K562 (cell line): ENCODE measurements around the gene AHSA1.

ENCODE experiments used
- CHD2 ChIP-seq: IDR thresholded peaks from 2 replicates; pipeline ENCODE4 v1.6.1; 2011; ENCODE audit warnings: low read depth, low read length
- CREB1 ChIP-seq, 2 experiments: sonication (generic) in 1 of 2; formaldehyde crosslinking in 1 of 2; IDR thresholded peaks; 2 replicates each; pipeline versions ENCODE4 v1.6.1 to v1.8.0; 2012 to 2022; ENCODE audit warnings: inconsistent platforms in 1 of 2, mild to moderate bottlenecking in 1 of 2, missing genetic modification reagents in 1 of 2, moderate library complexity in 1 of 2
- POLR2AphosphoS5 ChIP-seq: IDR thresholded peaks from 2 replicates; pipeline ENCODE4 v1.6.1; 2011; ENCODE audit warnings: mild to moderate bottlenecking, low read depth, low read length, moderate library complexity; ENCODE audit not compliant: control insufficient read depth, insufficient read depth
- RAD21 ChIP-seq, 2 experiments: fragments of 250-450 bp in 1 of 2; fragments of 450-650 bp in 1 of 2; sonication (Bioruptor Pico) in 1 of 2; formaldehyde crosslinking in 1 of 2; IDR thresholded peaks in 1 of 2; conservative IDR thresholded peaks in 1 of 2; 2 replicates each; pipeline versions ENCODE4 v1.4.0 to v1.8.0; 2020 to 2022; ENCODE audit warnings: mild to moderate bottlenecking in 2 of 2, moderate library complexity in 1 of 2
- SRF ChIP-seq, 2 experiments: fragments of 250-450, 450-650 bp in 1 of 2; sonication (Bioruptor Pico) in 1 of 2; sonication (generic) in 1 of 2; formaldehyde crosslinking; IDR thresholded peaks; 2 replicates each; pipeline versions ENCODE4 v1.5.0 to v1.5.1; 2020 to 2022; ENCODE audit warnings: mild to moderate bottlenecking in 1 of 2, missing genetic modification reagents in 1 of 2

GRCh38 chr14:77457522-77458248 is at the start of gene AHSA1, which contains the start of gene VIPAS39:
- TF ChIP-seq CREB1 (IDR thresholded peaks at IDR 0.05) (peak; percentile 91), CREB1 (CRISPR knock-in tag; IDR thresholded peaks at IDR 0.05) (peak; percentile 83), RAD21 (CRISPR knock-in tag; conservative IDR thresholded peaks at IDR 0.05 in 1 of 2, IDR thresholded peaks at IDR 0.05 in 1 of 2) (no peak), SRF (CRISPR knock-in tag; IDR thresholded peaks at IDR 0.05) (no peak; a peak in 2 of 4 replicates), POLR2AphosphoS5 (peak; percentile 51), CHD2 (peak; percentile 96)
